ENCODE data around the gene COL25A1.

Gene COL25A1

GRCh38 chr4:108922191-108922590 lies 380.3 kb downstream of the COL25A1 start:
- TF ChIP-seq, protein P1, sequence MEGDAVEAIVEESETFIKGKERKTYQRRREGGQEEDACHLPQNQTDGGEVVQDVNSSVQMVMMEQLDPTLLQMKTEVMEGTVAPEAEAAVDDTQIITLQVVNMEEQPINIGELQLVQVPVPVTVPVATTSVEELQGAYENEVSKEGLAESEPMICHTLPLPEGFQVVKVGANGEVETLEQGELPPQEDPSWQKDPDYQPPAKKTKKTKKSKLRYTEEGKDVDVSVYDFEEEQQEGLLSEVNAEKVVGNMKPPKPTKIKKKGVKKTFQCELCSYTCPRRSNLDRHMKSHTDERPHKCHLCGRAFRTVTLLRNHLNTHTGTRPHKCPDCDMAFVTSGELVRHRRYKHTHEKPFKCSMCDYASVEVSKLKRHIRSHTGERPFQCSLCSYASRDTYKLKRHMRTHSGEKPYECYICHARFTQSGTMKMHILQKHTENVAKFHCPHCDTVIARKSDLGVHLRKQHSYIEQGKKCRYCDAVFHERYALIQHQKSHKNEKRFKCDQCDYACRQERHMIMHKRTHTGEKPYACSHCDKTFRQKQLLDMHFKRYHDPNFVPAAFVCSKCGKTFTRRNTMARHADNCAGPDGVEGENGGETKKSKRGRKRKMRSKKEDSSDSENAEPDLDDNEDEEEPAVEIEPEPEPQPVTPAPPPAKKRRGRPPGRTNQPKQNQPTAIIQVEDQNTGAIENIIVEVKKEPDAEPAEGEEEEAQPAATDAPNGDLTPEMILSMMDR (IDR thresholded peaks at IDR 0.05; ENCODE audit: control insufficient read depth, insufficient read depth, low read depth, low read length, missing control alignments): no peak
- no peak for DNase-seq (ENCODE audit: low read depth)
- H3K4me3 ChIP-seq (ENCODE audit: control insufficient read depth, low read depth, low read length): no peak overlapping the region

GRCh38 chr4:108920395-108921087 lies 381.9 kb downstream of the COL25A1 start:
- DNase-seq (ENCODE audit: low read depth): no peak
- H3K4me3 ChIP-seq (ENCODE audit: control insufficient read depth, low read depth, low read length): no peak overlapping the region
- TF ChIP-seq, protein P1 (IDR thresholded peaks at IDR 0.05; ENCODE audit: control insufficient read depth, insufficient read depth, low read depth, low read length, missing control alignments): no peak

- H3K4me3 ChIP-seq (ENCODE audit: control insufficient read depth, low read depth, low read length): no peak overlapping the region
- TF ChIP-seq, protein P1 (IDR thresholded peaks at IDR 0.05; ENCODE audit: control insufficient read depth, insufficient read depth, low read depth, low read length, missing control alignments): no peak
- DNase-seq (ENCODE audit: low read depth): no peak
These were observed 383.1 kb downstream of the COL25A1 start for GRCh38 chr4:108919226-108919893.

- no peak for DNase-seq (ENCODE audit: low read depth)
- no peak overlapping the region for H3K4me3 ChIP-seq (ENCODE audit: control insufficient read depth, low read depth, low read length)
- TF ChIP-seq, protein P1 (IDR thresholded peaks at IDR 0.05; ENCODE audit: control insufficient read depth, insufficient read depth, low read depth, low read length, missing control alignments): no peak
These were observed 385.2 kb downstream of the COL25A1 start for GRCh38 chr4:108917255-108917654.

DNA sequence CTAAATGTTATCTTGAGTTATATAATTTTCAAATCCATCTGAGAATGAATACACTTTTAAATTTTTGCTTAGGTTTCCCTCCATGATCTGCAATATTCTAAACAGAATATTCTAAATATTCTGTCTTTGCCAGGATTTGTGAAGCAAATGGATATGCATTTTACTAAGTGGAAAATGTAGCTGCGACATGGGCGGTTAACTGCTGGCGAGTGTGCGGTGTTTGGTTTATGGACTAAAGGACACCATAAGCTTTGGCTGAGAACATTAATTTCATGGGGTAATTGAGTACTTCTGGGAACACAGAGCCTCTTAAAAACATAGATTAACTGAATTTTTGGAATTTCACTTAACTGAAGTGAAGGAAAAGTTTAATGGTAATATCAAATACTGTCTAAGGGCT lies 385.8 kb downstream of the COL25A1 start:
- no peak overlapping the region for H3K4me3 ChIP-seq (ENCODE audit: control insufficient read depth, low read depth, low read length)
- DNase-seq (ENCODE audit: low read depth): no peak
- TF ChIP-seq, protein P1 (IDR thresholded peaks at IDR 0.05; ENCODE audit: control insufficient read depth, insufficient read depth, low read depth, low read length, missing control alignments): no peak

DNA sequence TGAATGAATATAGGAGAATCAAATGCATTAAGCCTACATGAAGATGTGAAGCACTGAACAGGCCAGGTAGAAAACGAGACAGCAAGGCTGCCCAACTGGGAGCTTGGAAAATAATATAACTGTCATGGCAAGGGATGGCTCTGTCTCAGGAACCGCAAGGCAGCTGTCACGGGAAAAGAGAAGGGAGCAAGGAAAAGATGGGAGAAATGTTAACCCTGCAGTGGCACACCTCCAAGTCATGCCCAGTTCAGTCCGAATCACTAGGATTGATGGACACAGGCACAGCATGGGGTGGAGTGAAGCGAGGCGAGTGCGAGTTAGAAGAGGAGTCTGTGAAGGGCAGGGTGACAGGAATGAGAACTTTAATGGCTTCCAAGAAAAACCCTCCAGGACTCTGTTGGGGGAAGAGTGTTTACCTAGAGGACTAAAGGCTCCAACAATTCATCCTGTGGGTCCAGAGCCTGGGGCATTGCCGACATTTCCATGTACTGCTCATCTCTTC lies 395.5 kb downstream of the COL25A1 start:
- TF ChIP-seq, protein P1 (IDR thresholded peaks at IDR 0.05; ENCODE audit: control insufficient read depth, insufficient read depth, low read depth, low read length, missing control alignments): no peak
- H3K4me3 ChIP-seq (ENCODE audit: control insufficient read depth, low read depth, low read length): no peak overlapping the region
- DNase-seq (ENCODE audit: low read depth): no peak

All from AG09309 (cell line).